HG02759 (cell line): ENCODE measurements around the gene RGL1.

Experiments used
- ATAC-seq: cut with Tn5 transposase; IDR thresholded peaks from one replicate; pipeline ENCODE4 v1.9.1; 2021; ENCODE audit warnings: mild to moderate bottlenecking, moderate library complexity; ENCODE audit not compliant: unreplicated experiment

Gene RGL1

GRCh38 chr1:183885142-183885735, 80.3 kb downstream of the RGL1 start:
- ATAC-seq: no peak

GRCh38 chr1:183886083-183886828, 81.3 kb downstream of the RGL1 start:
- no peak for ATAC-seq

GRCh38 chr1:183886853-183887252, 81.9 kb downstream of the RGL1 start:
- ATAC-seq: no peak

DNA sequence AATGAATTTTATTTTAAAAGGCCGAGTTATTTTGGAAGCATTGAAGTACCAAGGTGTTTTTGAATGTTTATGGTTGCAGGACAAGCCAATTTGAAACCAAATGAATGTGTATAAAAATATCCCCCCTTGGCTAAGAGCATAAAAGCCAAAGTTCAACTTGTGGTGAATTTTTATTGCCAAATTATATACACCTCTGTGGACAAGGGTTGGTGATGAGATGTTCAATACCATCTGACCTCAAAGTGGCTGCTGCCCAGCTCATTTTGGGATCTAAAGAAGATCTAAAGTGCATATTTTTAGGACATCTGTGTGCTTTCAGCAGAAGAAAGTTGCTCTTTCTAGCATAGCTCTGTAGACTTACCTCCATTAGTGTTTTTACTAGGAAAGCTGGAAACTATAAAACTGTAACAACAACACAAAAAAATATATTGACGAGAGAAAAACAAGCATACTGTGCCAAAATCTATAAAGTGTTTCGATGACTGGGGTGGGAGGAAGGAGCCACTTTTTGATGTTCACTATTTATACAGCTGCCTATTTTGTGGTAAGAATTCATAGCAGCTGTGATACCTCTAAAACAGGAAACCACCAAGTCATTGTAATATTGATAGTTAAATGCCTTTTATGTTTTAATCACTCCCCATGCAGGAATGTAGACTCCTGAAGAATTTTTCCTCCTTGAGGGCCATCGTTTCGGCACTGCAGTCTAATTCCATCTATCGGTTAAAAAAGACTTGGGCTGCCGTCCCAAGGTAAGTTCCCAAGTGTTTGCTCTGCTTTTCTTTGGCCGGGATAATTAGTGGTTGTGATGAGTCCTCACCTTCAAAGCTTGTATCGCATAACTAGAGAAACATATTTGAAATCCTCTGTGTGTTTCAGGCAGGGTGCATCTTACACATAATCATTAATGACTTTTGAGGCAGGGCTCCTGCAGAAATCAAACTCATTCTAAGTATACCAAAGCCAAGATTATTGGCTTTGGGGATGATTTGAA, 83.2 kb downstream of the RGL1 start:
- ATAC-seq: no peak

DNA sequence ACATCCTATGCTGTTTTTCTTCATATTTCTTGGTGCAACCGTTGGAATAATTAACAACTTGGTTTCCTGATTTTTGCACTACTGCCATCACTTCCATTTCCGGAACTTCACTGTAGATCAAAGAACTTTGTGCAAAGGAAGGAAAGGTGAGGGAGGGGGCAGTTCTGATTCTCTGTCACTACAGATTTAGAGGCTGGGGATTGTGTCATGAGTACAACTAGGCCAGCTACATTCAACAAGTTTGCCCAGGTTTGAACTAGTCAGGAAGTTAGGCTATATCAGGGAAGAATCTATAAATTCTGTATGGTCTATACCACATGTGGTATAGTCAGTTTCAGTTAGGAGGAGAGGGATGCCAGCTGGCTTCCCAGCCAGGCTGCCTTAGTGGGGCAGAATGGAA, 84.2 kb downstream of the RGL1 start:
- ATAC-seq: no peak

DNA sequence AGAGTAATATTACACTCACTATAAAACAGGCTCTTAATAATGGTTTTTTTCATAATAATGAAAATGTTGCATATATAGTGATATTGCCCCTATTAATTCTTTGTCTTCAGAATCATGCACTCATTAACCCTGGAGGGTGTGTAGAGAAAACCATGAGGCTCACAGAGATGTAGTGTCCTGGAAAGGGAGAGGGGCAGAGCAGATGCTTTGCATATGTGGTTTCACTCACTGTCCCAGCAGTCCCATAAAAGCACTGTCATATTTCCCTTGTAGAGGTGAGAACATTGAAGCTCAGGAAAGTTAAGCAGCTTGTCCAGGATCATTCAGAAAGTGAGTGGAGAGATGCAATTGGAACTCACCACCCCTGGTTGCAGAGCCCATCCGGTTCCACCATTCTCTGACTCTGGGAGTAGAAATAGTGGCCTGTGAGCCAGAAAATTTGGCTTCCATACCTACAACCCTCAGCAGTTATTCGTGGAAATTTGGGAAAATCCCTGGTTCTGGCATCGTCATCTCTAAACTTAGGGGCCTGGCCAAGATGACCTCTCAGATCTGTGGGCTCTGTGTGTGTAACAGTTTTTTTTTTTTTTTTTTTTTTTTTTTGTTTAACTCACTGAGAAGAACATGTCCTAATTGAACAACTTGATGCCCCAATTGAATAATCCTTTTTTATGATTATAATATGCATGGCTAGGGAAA, 86.4 kb downstream of the RGL1 start:
- ATAC-seq: peak; percentile 81

- ATAC-seq: no peak
Measured at GRCh38 chr1:183892351-183892793, 87.5 kb downstream of the RGL1 start.

- no peak for ATAC-seq
Measured at GRCh38 chr1:183893561-183894289, 88.8 kb downstream of the RGL1 start.

DNA sequence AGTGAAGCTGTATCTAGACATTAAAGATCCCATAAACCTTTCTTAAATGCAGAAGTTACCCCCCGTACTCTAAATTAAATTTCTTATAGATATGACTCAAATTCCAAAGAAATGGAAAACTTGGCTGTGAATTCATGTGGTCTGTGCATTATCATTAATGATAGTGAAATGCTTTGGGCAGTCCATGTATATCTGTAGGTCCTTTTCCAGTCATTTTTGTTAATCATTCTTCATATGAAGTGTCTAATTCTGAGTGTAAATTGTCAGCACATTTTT, 89.3 kb downstream of the RGL1 start:
- no peak for ATAC-seq

DNA sequence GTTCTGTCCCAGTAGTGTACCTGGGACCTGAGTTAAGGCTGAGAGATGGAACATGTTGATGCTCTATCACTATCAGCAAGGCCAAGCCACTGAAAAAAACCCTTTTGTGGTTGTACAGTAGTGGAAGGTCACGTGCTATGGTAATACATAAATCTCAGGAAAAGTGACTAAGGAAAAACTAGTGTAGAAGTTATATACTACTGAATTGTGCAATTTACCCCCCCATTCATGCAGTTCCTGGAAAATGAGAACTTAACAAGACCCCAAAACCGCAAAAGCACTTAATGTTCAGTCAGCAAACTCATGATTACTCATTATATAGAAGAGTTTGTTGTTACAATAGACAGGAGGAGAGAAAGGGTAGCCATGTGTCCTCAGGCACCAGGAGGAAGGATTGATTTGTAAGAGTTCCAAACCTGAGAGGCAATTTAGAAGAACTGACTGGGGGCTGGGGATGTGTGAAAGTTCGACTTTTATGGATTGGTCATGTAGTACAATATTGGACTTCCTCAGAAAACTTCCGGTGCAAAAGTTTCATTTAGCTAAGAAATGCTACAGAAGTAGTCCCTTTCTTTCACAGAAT, 91.6 kb downstream of the RGL1 start:
- no peak for ATAC-seq

- ATAC-seq: peak; percentile 22
Measured at GRCh38 chr1:183898001-183898396, 93.1 kb downstream of the RGL1 start.

DNA sequence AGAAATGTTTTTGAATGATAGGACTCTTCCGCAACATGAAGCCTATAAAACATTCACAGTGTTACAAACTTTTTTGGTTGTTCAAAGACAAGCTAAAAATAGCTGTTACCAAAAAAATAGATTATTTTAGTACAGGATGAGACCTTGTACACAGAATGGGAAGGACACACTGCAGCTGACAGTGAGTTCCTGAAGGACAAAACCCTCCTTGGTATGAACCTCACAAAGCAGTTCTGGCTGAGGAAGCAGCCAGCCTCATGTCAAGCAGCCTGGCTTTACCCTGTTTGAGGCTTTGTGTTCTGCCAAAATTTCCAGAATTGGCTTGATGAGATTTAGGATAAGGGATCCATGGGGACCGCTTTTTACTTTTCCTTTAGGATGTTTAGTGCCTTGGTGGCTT, 93.7 kb downstream of the RGL1 start:
- no peak for ATAC-seq

DNA sequence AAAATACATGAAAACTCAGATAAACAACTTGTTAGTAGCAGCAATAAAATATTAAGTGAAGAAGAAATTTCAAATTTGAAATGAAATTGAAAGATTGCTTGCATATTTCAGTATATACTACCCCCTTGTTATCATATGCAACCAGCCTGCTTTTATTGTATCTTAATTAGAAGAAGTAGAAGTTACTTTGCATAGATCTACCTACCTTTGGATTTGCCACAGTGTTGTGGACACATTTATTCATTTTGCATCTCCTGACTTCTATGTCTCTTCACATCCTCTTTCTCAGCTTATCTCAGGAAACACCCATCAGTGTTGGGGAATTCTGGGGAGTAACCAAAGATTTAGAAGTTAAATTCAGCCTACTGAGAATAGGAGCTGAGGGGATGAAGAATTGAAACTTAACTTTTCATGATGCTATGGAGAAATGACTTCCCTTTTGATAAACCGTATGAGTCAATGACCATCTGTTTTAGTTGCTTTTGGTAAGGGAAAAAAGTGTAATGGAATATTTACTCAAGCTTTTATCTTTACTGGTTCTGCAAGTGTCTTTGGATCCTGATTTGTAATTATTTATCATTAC, 96.9 kb downstream of the RGL1 start:
- ATAC-seq: peak; percentile 48

DNA sequence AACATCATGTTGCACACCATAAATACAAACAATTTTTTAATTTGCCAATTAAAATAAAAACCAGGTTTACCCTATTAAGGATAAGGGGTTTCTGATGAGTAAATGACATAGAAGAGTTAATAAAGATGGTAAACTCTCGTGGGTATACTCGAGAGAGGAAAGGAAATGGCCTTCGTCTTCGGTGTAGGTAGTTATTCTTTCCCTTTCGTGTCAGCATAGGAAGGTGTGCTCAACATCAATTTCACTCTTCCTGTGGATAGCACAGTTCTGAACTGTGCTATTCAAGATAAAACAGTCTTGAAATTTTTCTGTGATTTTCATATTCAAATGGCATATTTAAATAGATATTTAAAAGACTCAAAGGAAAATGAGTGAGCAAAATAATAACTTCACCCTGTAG, 98.2 kb downstream of the RGL1 start:
- ATAC-seq: no peak

DNA sequence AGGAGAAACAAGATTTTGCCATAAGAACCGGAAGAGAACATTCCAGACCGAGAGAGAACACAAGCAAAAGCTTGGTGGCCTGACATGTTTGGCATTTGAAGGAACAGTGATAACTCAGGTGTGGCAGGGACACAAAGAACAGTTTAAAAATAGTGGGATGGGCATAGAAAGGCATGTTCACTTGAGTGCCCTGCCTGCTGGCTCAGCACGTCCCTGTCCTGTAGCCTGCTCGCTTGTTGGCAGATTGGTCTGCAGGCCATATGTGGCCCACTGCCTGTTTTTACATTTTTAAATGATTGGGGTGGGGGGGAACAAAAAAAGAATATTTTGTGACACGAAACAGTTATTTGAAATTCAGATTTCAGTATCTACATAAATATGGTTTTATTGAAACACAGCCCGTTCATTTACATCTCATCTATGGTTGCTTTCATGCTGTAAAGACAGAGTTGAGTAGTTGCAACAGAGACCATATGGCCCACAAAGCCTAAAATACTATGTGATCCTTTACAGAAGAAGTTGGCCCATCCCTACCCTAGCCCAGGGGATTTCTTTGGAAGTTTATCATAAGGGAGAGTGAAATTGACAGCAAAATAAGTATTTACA, 100.7 kb downstream of the RGL1 start:
- ATAC-seq: no peak

DNA sequence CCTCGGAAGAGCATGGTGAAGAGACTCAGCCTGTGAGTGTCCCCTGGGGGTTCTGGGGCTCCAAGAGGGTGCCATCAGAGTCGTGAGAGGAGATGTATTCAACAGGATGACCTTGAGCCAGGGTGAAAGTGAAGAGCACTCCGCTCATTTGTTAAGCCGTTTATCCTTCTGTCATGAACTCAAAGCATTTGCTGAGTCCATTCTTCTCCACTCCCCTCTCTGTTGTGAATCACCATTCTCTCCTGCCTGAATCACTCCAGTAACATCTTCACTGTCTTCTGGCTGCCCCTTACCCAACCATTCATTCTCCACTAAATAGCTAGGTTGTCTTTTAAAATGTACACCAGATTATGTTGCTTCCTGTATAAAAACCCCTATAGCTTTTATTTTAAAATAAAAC, 102.2 kb downstream of the RGL1 start:
- ATAC-seq: no peak

GRCh38 chr1:183908079-183908478, 103.2 kb downstream of the RGL1 start:
- ATAC-seq: no peak

GRCh38 chr1:183909672-183910071, 104.8 kb downstream of the RGL1 start:
- no peak for ATAC-seq

DNA sequence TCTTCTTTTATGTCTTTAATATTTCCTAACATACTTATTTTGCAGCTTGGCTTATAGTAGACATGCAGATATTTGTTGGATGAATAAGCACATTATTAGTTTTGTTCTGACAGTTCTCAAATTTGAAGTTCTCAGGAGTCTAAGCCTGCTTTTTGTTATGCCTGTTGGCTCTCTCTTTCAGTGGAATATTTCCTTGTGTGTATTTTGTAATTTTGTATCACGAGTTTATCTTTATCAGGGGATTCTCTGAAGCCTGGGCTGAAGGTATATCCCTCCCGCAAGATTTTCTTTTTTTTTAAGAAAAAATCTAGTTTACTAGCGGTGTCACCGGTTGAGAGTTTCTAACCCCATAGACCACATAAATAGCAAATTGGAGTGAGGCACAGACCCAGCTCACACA, 105.9 kb downstream of the RGL1 start:
- no peak for ATAC-seq
